Nephron progenitor cell (in vitro differentiated cells): ENCODE results near the gene ELOF1.
A peak's percentile ranks its signal among the peaks of the same experiment; 100 is the strongest.

Experiments used
- DNase-seq: peaks from one replicate; pipeline ENCODE4 v3.0.0; 2021
- H3K27ac Mint-ChIP-seq: 2 replicates; pipeline ENCODE4 v1.8.0; 2021; ENCODE audit warnings: mild to moderate bottlenecking, moderate library complexity, mixed read lengths
- H3K27me3 Mint-ChIP-seq: 2 replicates; pipeline ENCODE4 v1.8.0; 2021; ENCODE audit warnings: mild to moderate bottlenecking, low read depth, mixed read lengths; ENCODE audit not compliant: poor library complexity
- H3K36me3 Mint-ChIP-seq: 2 replicates; pipeline ENCODE4 v1.8.0; 2021; ENCODE audit warnings: low read depth, mixed read lengths
- H3K4me1 Mint-ChIP-seq: 2 replicates; pipeline ENCODE4 v1.8.0; 2021; ENCODE audit warnings: mixed read lengths
- H3K4me3 Mint-ChIP-seq: 2 replicates; pipeline ENCODE4 v1.8.0; 2021; ENCODE audit warnings: mild to moderate bottlenecking, moderate library complexity, mixed read lengths
- H3K9me3 Mint-ChIP-seq: 2 replicates; pipeline ENCODE4 v1.8.0; 2021; ENCODE audit warnings: mild to moderate bottlenecking, moderate library complexity, mixed read lengths
- TF ChIP-seq, protein P1 (sequence below): fragments of 200-600 bp; sonication (generic); IDR thresholded peaks from 2 replicates; pipeline ENCODE4 v1.5.0; 2021; ENCODE audit warnings: antibody characterized with exemption

The ELOF1 gene

DNA sequence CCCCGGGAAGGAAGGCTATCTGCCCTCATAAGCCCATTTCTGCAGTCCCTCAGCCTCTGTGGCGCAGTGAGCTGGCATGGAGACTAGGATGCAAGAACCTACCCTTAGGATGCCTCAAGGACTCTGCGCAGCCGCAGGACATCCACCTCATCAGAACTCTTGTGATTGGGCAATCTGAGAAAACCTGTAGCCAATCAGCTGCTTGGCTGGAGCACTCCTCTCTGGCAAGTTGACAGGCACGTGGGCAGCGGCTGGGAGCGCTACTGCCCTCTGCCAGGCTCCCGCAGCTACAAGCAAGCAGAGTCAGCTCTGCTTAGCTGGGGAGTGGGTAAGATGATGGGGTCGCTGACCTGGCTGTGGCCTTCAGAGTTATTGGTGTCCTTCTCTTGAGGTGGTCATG is 28.6 kb downstream of the ELOF1 start:
- DNase-seq, result peak; percentile 39
- no peaks in the 10 kb centered on the region for H3K9me3 Mint-ChIP-seq
- no peak overlapping the region for H3K4me3 Mint-ChIP-seq
- no peak overlapping the region for H3K27ac Mint-ChIP-seq
- TF ChIP-seq, protein P1, sequence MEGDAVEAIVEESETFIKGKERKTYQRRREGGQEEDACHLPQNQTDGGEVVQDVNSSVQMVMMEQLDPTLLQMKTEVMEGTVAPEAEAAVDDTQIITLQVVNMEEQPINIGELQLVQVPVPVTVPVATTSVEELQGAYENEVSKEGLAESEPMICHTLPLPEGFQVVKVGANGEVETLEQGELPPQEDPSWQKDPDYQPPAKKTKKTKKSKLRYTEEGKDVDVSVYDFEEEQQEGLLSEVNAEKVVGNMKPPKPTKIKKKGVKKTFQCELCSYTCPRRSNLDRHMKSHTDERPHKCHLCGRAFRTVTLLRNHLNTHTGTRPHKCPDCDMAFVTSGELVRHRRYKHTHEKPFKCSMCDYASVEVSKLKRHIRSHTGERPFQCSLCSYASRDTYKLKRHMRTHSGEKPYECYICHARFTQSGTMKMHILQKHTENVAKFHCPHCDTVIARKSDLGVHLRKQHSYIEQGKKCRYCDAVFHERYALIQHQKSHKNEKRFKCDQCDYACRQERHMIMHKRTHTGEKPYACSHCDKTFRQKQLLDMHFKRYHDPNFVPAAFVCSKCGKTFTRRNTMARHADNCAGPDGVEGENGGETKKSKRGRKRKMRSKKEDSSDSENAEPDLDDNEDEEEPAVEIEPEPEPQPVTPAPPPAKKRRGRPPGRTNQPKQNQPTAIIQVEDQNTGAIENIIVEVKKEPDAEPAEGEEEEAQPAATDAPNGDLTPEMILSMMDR, result no peak
- peaks cover 24% of the 10 kb centered on the region for H3K27me3 Mint-ChIP-seq
- H3K36me3 Mint-ChIP-seq, result peaks cover 4% of the 10 kb centered on the region
- peaks cover 17% of the 10 kb centered on the region for H3K4me1 Mint-ChIP-seq

- DNase-seq, result peak; percentile 92
- Mint-ChIP-seq H3K4me1 (peaks cover 11% of the 10 kb centered on the region), H3K27me3 (peaks cover 13% of the 10 kb centered on the region), H3K4me3 (peak within 1 kb of the TSS; percentile 97), H3K36me3 (peaks cover 4% of the 10 kb centered on the region), H3K27ac (peak within 1 kb of the TSS; percentile 87), H3K9me3 (no peaks in the 10 kb centered on the region)
- TF ChIP-seq, protein P1, result no peak
Measured at GRCh38 chr19:11528551-11529341, 30.3 kb downstream of the ELOF1 start, which contains the start of gene ECSIT. Gene ECSIT (minus strand): TSS chr19:11529134. CDS start chr19:11519170, 9,964 bp downstream.

DNA sequence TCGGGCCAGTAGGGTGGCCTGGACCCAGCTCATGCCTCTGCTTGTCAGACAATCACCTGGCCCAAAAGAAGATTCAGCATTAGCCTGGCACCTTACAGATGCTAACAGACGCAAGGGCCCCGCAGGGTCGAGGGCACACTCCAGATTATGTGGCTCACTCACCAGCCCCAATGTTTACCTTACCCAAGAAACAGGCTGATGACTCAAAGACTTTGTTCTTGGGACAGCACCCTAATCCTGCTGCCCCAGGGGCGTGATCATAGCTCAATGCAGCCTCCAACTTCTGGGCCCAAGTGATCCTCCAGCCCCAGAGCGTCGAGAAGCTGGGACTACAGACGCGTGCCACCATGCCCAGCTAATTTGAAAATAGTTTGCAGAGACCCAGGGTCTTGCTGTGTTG is 39.9 kb downstream of the ELOF1 start:
- no peak overlapping the region for H3K4me3 Mint-ChIP-seq
- H3K27me3 Mint-ChIP-seq, result peaks cover 4% of the 10 kb centered on the region
- no peaks in the 10 kb centered on the region for H3K9me3 Mint-ChIP-seq
- no peaks in the 10 kb centered on the region for H3K4me1 Mint-ChIP-seq
- H3K27ac Mint-ChIP-seq, result no peak overlapping the region
- TF ChIP-seq, protein P1, result no peak
- DNase-seq, result no peak
- peaks cover 19% of the 10 kb centered on the region for H3K36me3 Mint-ChIP-seq

- Mint-ChIP-seq H3K27ac (no peak overlapping the region), H3K36me3 (peaks cover 18% of the 10 kb centered on the region), H3K27me3 (peaks cover 7% of the 10 kb centered on the region), H3K9me3 (no peaks in the 10 kb centered on the region), H3K4me1 (no peaks in the 10 kb centered on the region), H3K4me3 (no peak overlapping the region)
- TF ChIP-seq, protein P1, result no peak
- DNase-seq, result no peak
Measured at GRCh38 chr19:11513946-11514345, 45.1 kb downstream of the ELOF1 start.

DNA sequence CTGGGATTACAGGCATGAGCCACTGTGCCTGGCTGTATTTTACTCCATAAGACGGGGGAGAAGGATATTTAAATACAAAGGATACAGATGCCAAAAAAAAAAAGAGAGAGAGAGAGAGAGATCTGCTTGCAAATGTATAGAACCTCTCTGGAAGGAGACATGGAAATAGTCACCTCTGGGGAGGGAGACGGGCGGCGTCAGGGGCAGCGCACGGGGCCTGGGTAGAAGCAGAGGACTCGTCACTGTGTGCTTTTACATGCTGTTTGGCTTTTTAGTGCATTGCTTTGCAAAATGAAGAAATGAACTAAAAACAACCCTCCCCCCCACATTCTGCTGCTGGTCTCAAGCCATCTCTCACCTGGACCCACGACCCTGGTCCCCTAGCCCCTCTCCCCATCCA is 48.6 kb downstream of the ELOF1 start:
- Mint-ChIP-seq H3K36me3 (peaks cover 15% of the 10 kb centered on the region), H3K4me3 (no peak overlapping the region), H3K27me3 (peaks cover 6% of the 10 kb centered on the region), H3K9me3 (no peaks in the 10 kb centered on the region), H3K27ac (peak overlapping the region; percentile 27), H3K4me1 (peaks cover 18% of the 10 kb centered on the region)
- DNase-seq, result no peak
- TF ChIP-seq, protein P1, result no peak
